GM12873 (cell line): ENCODE data around the gene MYH7.

ENCODE experiments used
- TF ChIP-seq, protein P1 (sequence below): IDR thresholded peaks from 2 replicates; pipeline ENCODE4 v1.5.1; 2012; ENCODE audit warnings: low read depth, mild to moderate bottlenecking, moderate library complexity, low read length, control low read depth; ENCODE audit not compliant: insufficient read depth; ENCODE audit errors: missing control alignments

The MYH7 gene

DNA sequence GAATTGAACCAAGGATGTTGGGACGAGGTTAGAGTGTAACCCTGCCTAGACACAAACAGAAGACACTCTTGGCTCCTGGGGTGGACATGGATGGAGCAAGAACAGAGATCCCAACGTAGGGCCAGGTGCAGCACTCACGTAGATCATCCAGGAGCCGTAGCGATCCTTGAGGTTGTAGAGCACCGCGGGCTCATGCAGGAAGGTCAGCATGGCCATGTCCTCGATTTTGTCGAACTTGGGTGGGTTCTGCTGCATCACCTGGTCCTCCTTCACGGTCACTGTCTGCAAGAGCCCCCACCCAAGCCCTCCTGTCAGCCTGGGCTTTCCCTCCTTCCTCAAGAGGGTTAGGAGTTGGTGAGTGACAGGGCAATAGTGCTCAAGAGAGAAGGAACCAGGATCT is 2.5 kb downstream of the MYH7 start:
- TF ChIP-seq, protein P1, sequence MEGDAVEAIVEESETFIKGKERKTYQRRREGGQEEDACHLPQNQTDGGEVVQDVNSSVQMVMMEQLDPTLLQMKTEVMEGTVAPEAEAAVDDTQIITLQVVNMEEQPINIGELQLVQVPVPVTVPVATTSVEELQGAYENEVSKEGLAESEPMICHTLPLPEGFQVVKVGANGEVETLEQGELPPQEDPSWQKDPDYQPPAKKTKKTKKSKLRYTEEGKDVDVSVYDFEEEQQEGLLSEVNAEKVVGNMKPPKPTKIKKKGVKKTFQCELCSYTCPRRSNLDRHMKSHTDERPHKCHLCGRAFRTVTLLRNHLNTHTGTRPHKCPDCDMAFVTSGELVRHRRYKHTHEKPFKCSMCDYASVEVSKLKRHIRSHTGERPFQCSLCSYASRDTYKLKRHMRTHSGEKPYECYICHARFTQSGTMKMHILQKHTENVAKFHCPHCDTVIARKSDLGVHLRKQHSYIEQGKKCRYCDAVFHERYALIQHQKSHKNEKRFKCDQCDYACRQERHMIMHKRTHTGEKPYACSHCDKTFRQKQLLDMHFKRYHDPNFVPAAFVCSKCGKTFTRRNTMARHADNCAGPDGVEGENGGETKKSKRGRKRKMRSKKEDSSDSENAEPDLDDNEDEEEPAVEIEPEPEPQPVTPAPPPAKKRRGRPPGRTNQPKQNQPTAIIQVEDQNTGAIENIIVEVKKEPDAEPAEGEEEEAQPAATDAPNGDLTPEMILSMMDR, result no peak

DNA sequence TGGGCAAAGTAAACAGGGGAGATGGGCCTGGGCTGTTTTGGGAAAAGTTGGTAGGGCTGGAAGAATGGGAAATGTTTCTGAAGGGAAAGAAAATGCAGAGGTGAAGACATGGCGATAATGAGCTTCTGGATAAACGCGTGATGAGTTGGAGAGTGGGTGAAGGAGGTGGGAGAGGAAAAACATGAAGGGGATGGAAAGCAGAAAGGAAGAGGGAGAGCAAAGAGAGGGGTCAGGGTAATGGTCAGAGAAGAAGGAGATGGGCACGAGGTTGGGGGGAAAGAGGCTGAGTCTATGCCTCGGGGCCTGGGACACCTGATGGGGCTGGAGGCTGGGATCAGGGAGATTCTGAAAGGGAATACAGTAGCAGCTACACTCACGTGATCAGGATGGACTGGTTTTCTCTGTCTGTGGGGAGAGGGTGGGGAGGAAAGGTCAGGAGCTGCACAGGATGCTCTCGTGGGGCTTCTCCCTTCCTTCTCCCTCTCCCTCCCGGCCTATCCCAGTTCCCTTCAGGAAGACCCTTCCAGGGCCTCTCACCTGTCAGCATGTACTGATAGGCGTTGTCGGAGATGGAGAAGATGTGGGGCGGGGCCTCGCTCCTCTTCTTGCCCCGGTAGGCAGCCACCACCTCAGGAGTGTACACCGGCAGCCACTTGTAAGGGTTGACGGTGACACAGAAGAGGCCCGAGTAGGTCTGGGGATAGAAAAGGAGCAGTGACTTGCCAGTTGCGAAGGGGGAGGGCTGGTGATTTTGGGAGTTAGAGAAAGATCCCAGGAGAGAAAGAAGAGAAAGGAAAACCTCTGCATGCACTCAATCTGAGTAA is 3.1 kb downstream of the MYH7 start:
- TF ChIP-seq, protein P1, result no peak

DNA sequence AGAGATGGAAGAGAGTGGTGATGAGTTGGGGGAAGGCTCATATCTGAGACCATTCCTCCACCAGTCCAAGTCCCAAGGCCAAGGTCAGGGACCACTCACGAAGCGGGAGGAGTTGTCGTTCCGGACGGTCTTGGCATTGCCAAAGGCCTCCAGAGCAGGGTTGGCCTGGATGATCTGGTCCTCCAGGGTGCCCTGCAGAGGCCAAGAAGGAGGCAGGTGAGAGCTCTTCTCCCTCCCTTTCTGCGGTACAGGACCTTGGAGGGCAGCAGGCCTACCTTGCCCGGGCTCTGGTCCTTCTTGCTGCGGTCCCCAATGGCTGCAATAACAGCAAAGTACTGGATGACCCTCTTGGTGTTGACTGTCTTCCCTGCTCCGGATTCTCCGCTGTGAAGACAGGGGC is 4.0 kb downstream of the MYH7 start:
- TF ChIP-seq, protein P1, result no peak

DNA sequence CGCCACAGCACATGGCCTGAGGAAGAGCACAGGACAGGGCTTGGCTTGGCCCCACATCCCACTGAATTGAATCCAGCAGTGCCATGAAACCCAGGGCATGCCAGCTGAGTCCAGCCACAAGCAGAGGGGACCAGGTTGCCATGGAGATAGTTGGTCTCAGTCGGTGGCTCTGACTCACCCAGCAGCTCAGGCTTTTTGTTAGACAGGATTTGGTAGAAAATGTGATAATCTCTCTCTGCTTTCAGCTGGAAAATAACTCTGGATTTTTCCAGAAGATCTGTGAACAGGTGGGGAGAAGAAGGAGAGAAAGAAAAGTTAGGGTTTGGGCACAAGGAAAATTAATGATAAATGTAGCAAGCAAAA is 4.8 kb downstream of the MYH7 start:
- TF ChIP-seq, protein P1, result no peak

DNA sequence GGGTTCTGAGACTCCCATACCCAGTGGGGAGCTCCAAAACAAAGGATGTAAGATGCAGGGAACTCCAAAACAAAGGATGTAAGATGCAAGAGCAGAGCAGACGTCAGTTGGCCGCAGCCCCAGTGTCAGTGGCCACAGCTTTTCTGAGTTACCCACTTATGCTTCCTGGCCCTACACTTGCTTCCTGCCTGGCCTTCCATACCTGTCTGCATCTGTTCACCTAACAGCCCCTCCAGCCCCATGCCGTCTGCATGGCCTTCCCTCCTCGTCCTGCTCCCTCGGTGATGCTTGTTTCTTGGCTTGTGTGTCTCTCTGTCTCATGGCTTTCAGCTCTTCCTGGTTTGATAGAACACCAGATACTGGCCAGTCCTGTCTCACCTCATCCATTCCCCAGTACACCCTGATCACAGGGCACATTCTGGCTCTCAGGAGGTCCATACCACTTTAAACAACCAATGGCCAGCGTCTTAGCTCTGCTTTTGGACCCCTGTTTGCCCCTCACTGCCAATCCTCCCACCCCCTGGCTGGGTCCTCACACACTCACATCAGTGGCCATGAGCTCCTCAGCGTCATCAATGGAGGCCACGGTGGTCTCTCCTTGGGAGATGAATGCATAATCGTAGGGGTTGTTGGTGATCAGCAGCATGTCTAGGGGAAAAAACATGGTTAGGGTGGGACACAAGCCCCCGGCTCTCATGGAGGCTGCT is 5.3 kb downstream of the MYH7 start:
- TF ChIP-seq, protein P1, result no peak

DNA sequence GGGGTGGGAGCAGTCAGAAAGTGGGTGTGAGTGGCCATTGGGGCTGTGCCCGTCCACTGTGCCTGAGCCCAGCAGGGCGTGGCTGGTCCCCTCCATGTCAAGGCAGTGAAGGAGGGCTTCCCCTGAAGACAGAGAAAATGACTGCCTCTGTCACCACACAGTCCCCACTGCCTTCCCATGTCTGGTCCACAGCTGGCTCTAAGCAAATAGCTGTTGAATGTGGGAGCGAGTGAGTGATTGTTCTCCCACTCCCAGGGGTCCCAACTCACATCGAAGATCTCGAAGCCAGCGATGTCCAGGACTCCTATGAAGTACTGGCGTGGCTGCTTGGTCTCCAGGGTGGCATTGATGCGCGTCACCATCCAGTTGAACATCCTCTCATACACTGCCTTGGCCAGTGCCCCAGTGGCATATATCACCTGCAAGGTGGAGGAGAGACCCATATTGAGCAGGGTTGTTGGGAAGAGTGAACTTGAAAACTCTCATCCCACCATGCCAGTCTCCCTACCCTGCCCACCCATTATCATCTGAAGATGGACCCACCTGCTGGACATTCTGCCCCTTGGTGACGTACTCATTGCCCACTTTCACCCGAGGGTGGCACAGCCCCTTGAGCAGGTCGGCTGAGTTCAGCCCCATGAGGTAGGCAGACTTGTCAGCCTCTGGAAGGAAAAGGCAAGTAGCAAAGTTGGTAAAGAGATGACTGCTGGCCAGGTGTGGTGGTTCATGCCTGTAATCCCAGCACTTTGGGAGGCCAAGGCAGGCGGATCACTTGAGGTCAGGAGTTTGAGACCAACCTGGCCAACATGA is 6.6 kb downstream of the MYH7 start:
- TF ChIP-seq, protein P1, result no peak

DNA sequence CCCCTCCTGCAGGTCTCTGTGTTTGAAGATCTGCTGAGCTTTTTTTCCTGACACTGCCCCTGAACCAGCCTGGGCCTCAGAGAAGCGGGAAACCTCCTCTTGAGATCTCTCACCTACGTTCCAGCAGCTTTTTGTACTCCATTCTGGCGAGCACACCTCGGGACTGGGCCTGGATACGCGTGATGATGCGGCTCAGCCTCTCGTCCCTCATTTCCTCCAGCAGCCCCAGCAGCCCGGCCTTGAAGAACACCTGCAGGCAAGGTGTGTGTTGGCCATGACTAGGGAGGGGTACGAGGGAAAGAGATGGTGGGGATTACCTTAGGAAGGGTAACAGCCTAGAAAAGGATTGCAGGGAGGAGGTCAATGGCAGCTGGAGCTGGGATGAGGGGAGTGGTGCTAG is 10.3 kb downstream of the MYH7 start:
- TF ChIP-seq, protein P1, result no peak
